HEK293T (cell line): ENCODE data around the gene NPLOC4.
"Not testable (repeated sequence)": the region's sequence is repeated elsewhere in the genome, so short reads cannot be mapped to it uniquely, and the experiment has no call there.

Experiments
- CTCF ChIA-PET: fragments of 350-600 bp; formaldehyde crosslinking; extraction: SDS; loops from one replicate; lab custom pipeline; 2021; ENCODE audit warnings: antibody characterized with exemption, inconsistent platforms; lab: Yijun Ruan, JAX
- POLR2A ChIA-PET: fragments of 350-600 bp; formaldehyde crosslinking; extraction: SDS; loops from one replicate; lab custom pipeline; 2020; ENCODE audit warnings: antibody characterized with exemption, inconsistent platforms; lab: Yijun Ruan, JAX
- DNase-seq: peaks from one replicate; pipeline ENCODE4 v3.0.0; 2012; ENCODE audit warnings: mixed read lengths; ENCODE audit errors: extremely low spot score
- ARNT ChIP-seq: fragments of 450-650 bp; IDR thresholded peaks from 2 replicates; pipeline ENCODE4 v1.6.1; 2017; ENCODE audit warnings: mild to moderate bottlenecking
- BHLHE40 ChIP-seq: fragments of 450-650 bp; IDR thresholded peaks from 2 replicates; pipeline ENCODE4 v1.6.1; 2016; ENCODE audit warnings: mild to moderate bottlenecking, moderate library complexity, borderline replicate concordance
- CTBP1 ChIP-seq: fragments of 450-650 bp; IDR thresholded peaks from 2 replicates; pipeline ENCODE4 v1.6.1; 2016; ENCODE audit warnings: borderline replicate concordance
- ELF4 ChIP-seq: fragments of 450-650 bp; IDR thresholded peaks from 2 replicates; pipeline ENCODE4 v1.6.1; 2017; ENCODE audit warnings: antibody characterized with exemption
- FOXA1 ChIP-seq: fragments of 450-650 bp; IDR thresholded peaks from 2 replicates; pipeline ENCODE4 v1.6.1; 2016; ENCODE audit warnings: mild to moderate bottlenecking
- FOXK2 ChIP-seq: fragments of 450-650 bp; IDR thresholded peaks from 2 replicates; pipeline ENCODE4 v1.6.1; 2016; ENCODE audit warnings: mild to moderate bottlenecking
- FOXM1 ChIP-seq: fragments of 450-650 bp; IDR thresholded peaks from 2 replicates; pipeline ENCODE4 v1.6.1; 2017; ENCODE audit warnings: mild to moderate bottlenecking, borderline replicate concordance
- HDGF ChIP-seq: fragments of 450-650 bp; IDR thresholded peaks from 2 replicates; pipeline ENCODE4 v1.6.1; 2017; ENCODE audit warnings: antibody characterized with exemption, borderline replicate concordance
- L3MBTL2 ChIP-seq: fragments of 450-650 bp; conservative IDR thresholded peaks from 2 replicates; pipeline ENCODE4 v1.6.1; 2016; ENCODE audit warnings: mild to moderate bottlenecking
- LEF1 ChIP-seq: fragments of 450-650 bp; IDR thresholded peaks from 2 replicates; pipeline ENCODE4 v1.6.1; 2017; ENCODE audit warnings: mild to moderate bottlenecking, borderline replicate concordance
- NFRKB ChIP-seq: fragments of 450-650 bp; IDR thresholded peaks from 2 replicates; pipeline ENCODE4 v1.6.1; 2016; ENCODE audit warnings: mild to moderate bottlenecking, moderate library complexity
- PKNOX1 ChIP-seq: fragments of 450-650 bp; IDR thresholded peaks from 2 replicates; pipeline ENCODE4 v1.6.1; 2016
- SP1 ChIP-seq: fragments of 450-650 bp; IDR thresholded peaks from 2 replicates; pipeline ENCODE4 v1.6.1; 2017
- SUZ12 ChIP-seq: fragments of 450-650 bp; IDR thresholded peaks from 2 replicates; pipeline ENCODE4 v1.6.1; 2016; ENCODE audit warnings: mild to moderate bottlenecking
- TARDBP ChIP-seq: fragments of 450-650 bp; IDR thresholded peaks from 2 replicates; pipeline ENCODE4 v1.6.1; 2016
- ZNF384 ChIP-seq: fragments of 450-650 bp; IDR thresholded peaks from 2 replicates; pipeline ENCODE4 v1.6.1; 2016

The NPLOC4 gene

DNA sequence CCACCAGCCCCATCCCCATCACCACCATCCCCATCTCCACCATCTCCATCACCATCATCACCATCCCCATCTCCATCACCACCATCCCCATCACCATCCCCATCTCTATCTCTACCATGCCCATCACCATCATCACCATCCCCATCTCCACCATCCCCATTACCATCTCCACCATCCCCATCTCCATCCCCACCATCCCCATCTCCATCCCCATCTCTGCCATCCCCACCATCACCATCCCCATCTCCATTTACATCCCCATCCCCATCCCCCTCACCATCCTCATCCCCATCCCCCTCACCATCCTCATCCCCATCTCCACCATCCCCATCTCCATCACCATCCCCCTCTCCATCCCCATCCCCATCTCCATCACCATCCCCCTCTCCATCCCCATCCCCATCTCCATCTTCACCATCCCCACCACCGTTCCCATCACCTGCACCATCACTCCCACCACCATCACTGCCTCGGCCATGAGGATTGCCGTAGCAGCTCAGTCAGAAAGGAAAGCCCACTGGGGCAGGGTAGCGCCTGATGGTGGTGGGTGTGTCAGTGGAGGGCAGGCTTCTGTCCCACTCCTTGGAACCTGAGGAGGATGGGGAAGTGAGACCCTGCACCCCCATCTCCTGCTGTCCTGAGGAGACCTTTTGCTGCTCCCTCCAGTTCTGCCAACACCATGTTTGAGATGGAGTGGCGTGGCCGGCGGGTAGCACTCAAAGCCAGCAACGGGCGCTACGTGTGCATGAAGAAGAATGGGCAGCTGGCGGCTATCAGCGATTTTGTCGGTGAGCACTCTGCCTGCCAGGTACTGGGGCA lies 101.2 kb downstream of the NPLOC4 start:
- CTCF ChIA-PET = no interaction called here
- DNase-seq = no peak
- no peak for TF ChIP-seq ELF4
- no peak for TF ChIP-seq HDGF
- POLR2A ChIA-PET = interaction anchor here (0.8 to 1.7 kb wide), 3 partner anchors 11 to 19 kb away, joined by 3 to 4 read pairs (median 4); no protein-coding TSS in a partner anchor

DNA sequence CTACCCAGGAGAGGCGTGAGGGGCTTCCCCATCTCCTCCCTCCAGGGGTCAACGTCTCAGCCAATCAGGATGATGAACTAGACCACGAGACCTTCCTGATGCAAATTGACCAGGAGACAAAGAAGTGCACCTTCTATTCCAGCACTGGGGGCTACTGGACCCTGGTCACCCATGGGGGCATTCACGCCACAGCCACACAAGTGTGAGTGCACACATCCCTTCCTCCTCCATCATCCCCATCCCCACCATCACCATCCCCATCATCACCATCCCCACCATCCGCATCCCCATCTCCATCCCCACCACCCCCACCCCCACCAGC lies 101.9 kb downstream of the NPLOC4 start:
- CTCF ChIA-PET = no interaction called here
- POLR2A ChIA-PET = no interaction called here
- no peak for TF ChIP-seq ELF4
- TF ChIP-seq LEF1 = no peak
- TF ChIP-seq ARNT = no peak
- TF ChIP-seq SP1 = no peak
- TF ChIP-seq L3MBTL2 = no peak
- TF ChIP-seq FOXK2 = no peak
- DNase-seq = no peak

DNA sequence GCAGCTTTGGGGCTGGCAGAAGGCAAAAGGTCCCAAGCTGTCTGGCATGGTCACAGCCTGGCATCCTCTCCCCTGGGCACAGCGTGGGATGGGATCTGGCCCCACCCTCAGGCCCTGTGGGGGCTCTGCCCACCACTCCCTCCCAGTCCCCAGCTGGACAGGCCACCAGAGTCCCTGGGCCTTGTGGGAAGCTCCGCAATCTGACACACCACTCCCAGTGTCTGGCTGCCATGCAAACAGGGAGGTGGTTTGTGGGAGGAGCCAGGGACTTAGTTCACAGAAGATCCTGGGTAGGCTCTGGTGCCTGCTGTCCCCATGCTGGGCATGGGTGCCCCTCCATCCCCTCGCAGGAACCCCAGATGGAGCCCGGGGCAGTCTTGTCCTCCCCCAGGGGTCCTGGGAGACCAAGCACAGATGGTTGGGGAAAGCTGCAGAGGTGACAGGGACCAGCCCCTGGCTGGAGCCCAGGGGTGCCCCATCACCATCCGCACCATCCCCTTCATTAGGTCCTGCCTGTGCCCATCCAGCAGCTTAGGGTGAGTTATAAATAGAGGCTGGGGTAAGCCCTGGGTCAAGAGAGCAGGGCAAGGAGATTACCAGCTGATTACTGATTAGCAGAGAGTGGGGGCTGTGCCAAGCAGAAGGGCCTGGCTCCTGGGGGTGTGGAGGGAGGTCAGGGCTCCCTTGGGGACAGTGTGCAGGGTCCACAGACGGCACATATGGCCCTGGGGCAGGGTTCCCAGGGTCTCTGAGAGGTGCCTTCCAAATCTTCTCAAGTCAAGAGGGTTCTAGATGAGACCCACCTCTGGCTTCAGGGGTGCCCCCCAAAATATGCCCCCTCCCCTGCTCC lies 102.5 kb downstream of the NPLOC4 start:
- ChIA-PET POLR2A (interaction anchor here (0.8 to 1.3 kb wide), 3 partner anchors 10 to 82 kb away, joined by 3 to 4 read pairs (median 3); partner anchors contain the start of gene FAAP100), CTCF (no interaction called here)

GRCh38 chr17:81533339-81534141 lies 103.4 kb downstream of the NPLOC4 start:
- POLR2A ChIA-PET = interaction anchor here (0.8 to 1.3 kb wide), 3 partner anchors 11 to 81 kb away, joined by 3 to 4 read pairs (median 3); partner anchors contain the start of gene FAAP100
- DNase-seq = no peak
- TF ChIP-seq TARDBP (no peak), FOXA1 (no peak), CTBP1 (no peak), NFRKB (no peak), LEF1 (no peak), FOXM1 (no peak), SUZ12 (no peak), PKNOX1 (no peak), HDGF (no peak), ZNF384 (no peak), ARNT (no peak), L3MBTL2 (no peak), FOXK2 (no peak)
- CTCF ChIA-PET = no interaction called here

More for the DNA sequence above, 102.5 kb downstream of the NPLOC4 start:
- TF ChIP-seq NFRKB (no peak), ARNT (no peak), TARDBP (no peak), BHLHE40 (no peak), CTBP1 (no peak), HDGF (no peak), FOXA1 (no peak), L3MBTL2 (no peak), PKNOX1 (no peak)
- DNase-seq = no peak

- no peak for DNase-seq
- ChIA-PET CTCF (no interaction called here), POLR2A (interaction anchor here (1.2 kb wide), 1 partner anchor 12 kb away, joined by 4 read pairs; no protein-coding TSS in a partner anchor)
- TF ChIP-seq ELF4 (no peak), HDGF (no peak), FOXK2 (no peak), FOXA1 (no peak), SP1 (no peak), NFRKB (no peak), ARNT (no peak), PKNOX1 (no peak), L3MBTL2 (no peak), CTBP1 (no peak), FOXM1 (no peak), TARDBP (no peak), LEF1 (no peak), SUZ12 (no peak), BHLHE40 (no peak), ZNF384 (no peak)
These were observed 104.2 kb downstream of the NPLOC4 start for GRCh38 chr17:81532490-81533287.

- CTCF ChIA-PET, DNase-seq, POLR2A ChIA-PET: not testable (repeated sequence)
These were observed 104.9 kb downstream of the NPLOC4 start for GRCh38 chr17:81531998-81532404.

- CTCF ChIA-PET, POLR2A ChIA-PET: not testable (repeated sequence)
These were observed 105.9 kb downstream of the NPLOC4 start for GRCh38 chr17:81531013-81531412.

More at GRCh38 chr17:81531013-81531412, 105.9 kb downstream of the NPLOC4 start:
- not testable (repeated sequence) for DNase-seq
